ENCODE measurements around the gene ANKRD63. TPM values are rescaled to one million over a fixed set of nuclear protein-coding genes. Genes with fewer than 3 reads are reported as not detected.

The ANKRD63 gene
- total RNA-seq, 4 donors from 2014 or later: not detected

DNA sequence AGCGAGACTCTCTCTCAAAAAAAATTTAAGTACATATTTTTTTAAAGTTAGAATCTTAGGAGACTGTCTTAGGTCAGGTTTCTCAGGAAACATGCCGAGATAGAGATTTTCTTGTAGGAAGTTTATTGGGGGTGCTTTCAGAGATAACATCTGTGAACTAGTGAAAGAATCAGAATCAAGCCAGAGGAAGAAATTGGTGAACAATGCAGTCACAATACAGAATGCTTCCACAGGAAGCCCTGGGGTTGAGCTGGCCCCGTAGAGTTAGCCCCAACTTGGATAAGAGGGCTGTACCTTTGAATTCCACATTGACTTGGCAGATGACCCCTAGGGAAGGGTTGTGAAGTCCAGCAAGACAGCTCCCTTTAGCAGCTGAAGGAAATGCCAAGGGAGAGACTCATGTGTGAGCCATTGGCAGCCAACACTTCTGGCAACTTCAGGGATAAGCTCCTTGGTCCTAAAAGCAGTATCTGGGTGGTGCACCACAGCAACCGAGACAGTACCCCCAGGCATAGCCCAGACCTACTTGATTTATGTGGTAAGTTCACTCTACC, 31.9 kb upstream of the ANKRD63 start:
- intact Hi-C loops (cut with DNase I): loop anchor here (5.0 kb wide), 1 partner anchor 32 kb away; the partner anchor contains the start of gene ANKRD63
- no peak for DNase-seq (ENCODE audit: extremely low spot score)
- TF ChIP-seq POLR2AphosphoS5 (IDR thresholded peaks at IDR 0.05): no peak
- TF ChIP-seq, protein P1, sequence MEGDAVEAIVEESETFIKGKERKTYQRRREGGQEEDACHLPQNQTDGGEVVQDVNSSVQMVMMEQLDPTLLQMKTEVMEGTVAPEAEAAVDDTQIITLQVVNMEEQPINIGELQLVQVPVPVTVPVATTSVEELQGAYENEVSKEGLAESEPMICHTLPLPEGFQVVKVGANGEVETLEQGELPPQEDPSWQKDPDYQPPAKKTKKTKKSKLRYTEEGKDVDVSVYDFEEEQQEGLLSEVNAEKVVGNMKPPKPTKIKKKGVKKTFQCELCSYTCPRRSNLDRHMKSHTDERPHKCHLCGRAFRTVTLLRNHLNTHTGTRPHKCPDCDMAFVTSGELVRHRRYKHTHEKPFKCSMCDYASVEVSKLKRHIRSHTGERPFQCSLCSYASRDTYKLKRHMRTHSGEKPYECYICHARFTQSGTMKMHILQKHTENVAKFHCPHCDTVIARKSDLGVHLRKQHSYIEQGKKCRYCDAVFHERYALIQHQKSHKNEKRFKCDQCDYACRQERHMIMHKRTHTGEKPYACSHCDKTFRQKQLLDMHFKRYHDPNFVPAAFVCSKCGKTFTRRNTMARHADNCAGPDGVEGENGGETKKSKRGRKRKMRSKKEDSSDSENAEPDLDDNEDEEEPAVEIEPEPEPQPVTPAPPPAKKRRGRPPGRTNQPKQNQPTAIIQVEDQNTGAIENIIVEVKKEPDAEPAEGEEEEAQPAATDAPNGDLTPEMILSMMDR (IDR thresholded peaks at IDR 0.05): no peak
- TF ChIP-seq EP300 (IDR thresholded peaks at IDR 0.05): no peak
- TF ChIP-seq POLR2A (IDR thresholded peaks at IDR 0.05; ENCODE audit: low read depth): no peak

DNA sequence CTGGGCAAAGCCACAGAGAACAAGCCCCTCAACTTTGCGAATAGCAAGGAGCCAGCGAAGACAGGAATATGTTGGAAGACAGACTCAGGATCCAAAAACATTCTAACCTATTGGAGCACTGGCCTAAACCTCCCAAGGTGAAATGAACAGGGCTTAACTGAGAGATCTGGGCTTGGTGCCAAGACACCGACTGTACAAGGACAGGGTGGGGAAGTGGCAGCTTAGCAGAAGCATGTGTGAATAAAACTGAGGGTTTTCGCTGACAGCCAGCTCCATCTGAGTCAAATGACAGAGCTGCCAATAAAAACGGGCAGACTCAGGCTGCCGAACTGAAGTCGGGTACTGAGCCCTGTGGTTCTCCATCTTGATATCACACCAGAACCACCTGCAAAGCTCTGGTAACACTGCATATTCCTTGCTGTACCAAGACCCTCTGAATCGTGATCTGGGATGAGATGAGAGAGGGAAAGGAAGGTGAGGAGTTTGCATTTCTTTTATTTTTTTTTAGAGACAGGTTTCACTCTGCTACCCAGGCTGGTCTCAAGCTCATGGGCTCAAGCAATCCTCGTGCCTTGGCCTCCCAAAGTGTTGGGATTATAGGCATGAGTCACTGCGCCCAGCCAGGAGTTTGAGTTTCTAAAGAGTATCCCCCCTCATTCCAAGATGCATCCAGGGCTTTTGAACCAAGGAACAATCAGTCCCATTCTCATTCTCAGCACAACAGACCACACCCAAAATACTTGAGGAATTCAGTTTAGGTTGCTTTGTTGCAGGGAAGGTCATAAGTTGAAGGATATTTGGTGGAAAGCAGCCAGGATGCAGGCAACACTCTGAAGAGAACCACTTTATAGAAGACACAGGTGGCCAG, 30.9 kb upstream of the ANKRD63 start:
- peaks cover 0 to 4% (median 0%) of the 10 kb centered on the region in 4 donors for H3K27me3 ChIP-seq
- 41% methylated on average over 10 of the region's 10 CpGs for WGBS
- intact Hi-C loops (cut with DNase I): no loop called here
- no peaks in the 10 kb centered on the region for H3K36me3 ChIP-seq
- no peak overlapping the region for H3K27ac ChIP-seq (replicated peaks in 1 of 4)
- no peak overlapping the region for H3K4me3 ChIP-seq
- no peak for DNase-seq (ENCODE audit: extremely low spot score)
- TF ChIP-seq EP300 (IDR thresholded peaks at IDR 0.05) (no peak), POLR2A (IDR thresholded peaks at IDR 0.05; ENCODE audit: low read depth) (no peak)
- H3K4me1 ChIP-seq: peaks cover 0 to 17% (median 10%) of the 10 kb centered on the region in 4 donors
- no peaks in the 10 kb centered on the region for H3K9me3 ChIP-seq

More for the DNA sequence above, 31.9 kb upstream of the ANKRD63 start:
- no peak overlapping the region for H3K4me3 ChIP-seq
- H3K9me3 ChIP-seq: no peaks in the 10 kb centered on the region
- H3K4me1 ChIP-seq: peaks cover 0 to 11% (median 9%) of the 10 kb centered on the region in 4 donors
- no peak overlapping the region for H3K27ac ChIP-seq (replicated peaks in 1 of 4)
- WGBS: 83% methylated on average over 4 of the region's 4 CpGs
- H3K27me3 ChIP-seq: peaks cover 0 to 4% (median 0%) of the 10 kb centered on the region in 4 donors
- H3K36me3 ChIP-seq: no peaks in the 10 kb centered on the region

DNA sequence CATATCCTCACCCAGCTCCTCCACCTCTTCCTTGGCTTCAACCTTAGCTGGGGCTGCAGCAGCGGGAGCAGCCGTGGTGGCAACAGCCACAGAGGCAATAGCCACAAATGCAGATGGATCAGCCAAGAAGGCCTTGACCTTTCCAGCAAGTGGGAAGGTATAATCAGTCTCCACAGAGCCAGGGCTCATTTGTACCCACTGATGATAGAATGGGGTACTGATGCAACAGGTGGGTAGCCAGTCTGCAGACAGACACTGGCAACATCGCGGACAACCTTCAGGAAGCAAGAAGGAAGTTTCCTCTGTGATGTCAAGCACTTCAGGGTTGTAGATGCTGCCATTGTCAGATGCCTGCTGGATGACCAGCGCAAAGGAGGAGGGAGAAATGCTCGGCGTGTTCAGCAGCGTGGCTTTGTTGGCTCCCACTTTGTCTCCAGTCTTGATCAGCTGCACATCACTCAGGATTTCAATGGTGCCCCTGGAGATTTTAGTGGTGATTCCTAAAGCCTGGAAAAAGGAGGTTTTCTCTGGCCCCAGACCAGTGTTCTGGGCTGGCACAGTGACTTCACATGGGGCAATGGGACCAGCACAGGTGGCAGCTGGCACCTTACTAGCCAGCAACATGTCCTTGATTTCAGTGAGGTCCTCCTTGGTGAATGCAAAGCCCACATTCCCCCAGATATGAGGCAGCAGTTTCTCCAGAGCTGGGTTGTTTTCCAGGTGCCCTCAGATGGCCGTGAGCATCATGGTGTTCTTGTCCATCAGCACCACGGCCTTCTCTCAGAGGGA, 29.7 kb upstream of the ANKRD63 start:
- peaks cover 0 to 20% (median 13%) of the 10 kb centered on the region in 4 donors for H3K4me1 ChIP-seq
- H3K36me3 ChIP-seq: no peaks in the 10 kb centered on the region
- 86% methylated on average over 6 of the region's 10 CpGs for WGBS
- intact Hi-C loops (cut with DNase I): no loop called here
- H3K9me3 ChIP-seq: no peaks in the 10 kb centered on the region
- H3K27ac ChIP-seq (replicated peaks in 1 of 4): no peak overlapping the region
- DNase-seq (ENCODE audit: extremely low spot score): no peak
- peaks cover 0 to 4% (median 0%) of the 10 kb centered on the region in 4 donors for H3K27me3 ChIP-seq
- no peak for TF ChIP-seq EP300 (IDR thresholded peaks at IDR 0.05)
- TF ChIP-seq, protein P1 (IDR thresholded peaks at IDR 0.05): no peak
- TF ChIP-seq POLR2AphosphoS5 (IDR thresholded peaks at IDR 0.05): no peak
- no peak for TF ChIP-seq POLR2A (IDR thresholded peaks at IDR 0.05; ENCODE audit: low read depth)
- H3K4me3 ChIP-seq: no peak overlapping the region

DNA sequence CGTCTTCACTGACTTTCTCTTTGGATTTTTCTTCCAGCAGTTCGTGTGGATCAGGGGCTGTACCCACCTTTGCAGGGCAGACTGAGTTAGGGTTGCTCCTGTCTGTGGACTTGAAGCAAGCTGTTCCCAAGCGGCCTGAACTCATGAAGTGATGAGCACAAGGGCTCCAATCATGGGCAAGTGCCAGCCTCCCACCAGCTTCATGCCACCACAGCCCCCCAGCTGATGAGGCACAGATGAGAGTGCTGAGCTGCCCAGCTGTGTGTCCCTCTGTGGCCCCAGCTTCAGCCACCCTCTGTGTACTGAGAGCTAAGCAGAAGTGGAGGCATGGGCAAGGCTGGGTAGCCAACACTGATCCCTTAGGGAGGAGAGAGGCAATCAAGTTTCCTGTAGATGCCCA, 28.1 kb upstream of the ANKRD63 start:
- no peaks in the 10 kb centered on the region for H3K9me3 ChIP-seq
- no peak overlapping the region for H3K4me3 ChIP-seq
- WGBS: 69% methylated on average over 3 of the region's 3 CpGs
- TF ChIP-seq POLR2A (IDR thresholded peaks at IDR 0.05; ENCODE audit: low read depth) (no peak), POLR2AphosphoS5 (IDR thresholded peaks at IDR 0.05) (no peak), EP300 (IDR thresholded peaks at IDR 0.05) (no peak)
- TF ChIP-seq, protein P1 (IDR thresholded peaks at IDR 0.05): no peak
- no peak overlapping the region for H3K27ac ChIP-seq (replicated peaks in 1 of 4)
- H3K4me1 ChIP-seq: peaks cover 0 to 25% (median 17%) of the 10 kb centered on the region in 4 donors
- intact Hi-C loops (cut with DNase I): no loop called here
- peaks cover 0 to 4% (median 0%) of the 10 kb centered on the region in 4 donors for H3K27me3 ChIP-seq
- no peaks in the 10 kb centered on the region for H3K36me3 ChIP-seq
- DNase-seq (ENCODE audit: extremely low spot score): no peak

Data from esophagus muscularis mucosa (tissue), 4 donors.